Measurements from ENCODE around the gene IRF6.

IRF6 gene

GRCh38 chr1:209749670-209750323 is 56.1 kb downstream of the IRF6 start:
- no peaks in the 10 kb centered on the region for H3K36me3 ChIP-seq (ENCODE audit: control insufficient read depth, insufficient read depth, low read length)
- TF ChIP-seq CTCF (IDR thresholded peaks at IDR 0.05; ENCODE audit: insufficient read depth, low read length, poor library complexity, severe bottlenecking), result no peak
- H3K4me3 ChIP-seq (replicated peaks; ENCODE audit: low read depth, low read length), result no peak overlapping the region
- no peaks in the 10 kb centered on the region for H3K27me3 ChIP-seq (replicated peaks; ENCODE audit: control insufficient read depth, insufficient read depth, low read length)
- no peak for DNase-seq (ENCODE audit: extremely low read depth, insufficient read length)

- TF ChIP-seq CTCF (IDR thresholded peaks at IDR 0.05; ENCODE audit: insufficient read depth, low read length, poor library complexity, severe bottlenecking), result no peak
- Histone ChIP-seq H3K4me3 (replicated peaks; ENCODE audit: low read depth, low read length) (no peak overlapping the region), H3K27me3 (replicated peaks; ENCODE audit: control insufficient read depth, insufficient read depth, low read length) (no peaks in the 10 kb centered on the region), H3K36me3 (ENCODE audit: control insufficient read depth, insufficient read depth, low read length) (no peaks in the 10 kb centered on the region)
- no peak for DNase-seq (ENCODE audit: extremely low read depth, insufficient read length)
These were observed 56.7 kb downstream of the IRF6 start for GRCh38 chr1:209749205-209749604.

GRCh38 chr1:209748620-209749019 is 57.3 kb downstream of the IRF6 start:
- no peak for DNase-seq (ENCODE audit: extremely low read depth, insufficient read length)
- H3K4me3 ChIP-seq (replicated peaks; ENCODE audit: low read depth, low read length), result no peak overlapping the region
- TF ChIP-seq CTCF (IDR thresholded peaks at IDR 0.05; ENCODE audit: insufficient read depth, low read length, poor library complexity, severe bottlenecking), result no peak
- H3K27me3 ChIP-seq (replicated peaks; ENCODE audit: control insufficient read depth, insufficient read depth, low read length), result no peaks in the 10 kb centered on the region
- H3K36me3 ChIP-seq (ENCODE audit: control insufficient read depth, insufficient read depth, low read length), result no peaks in the 10 kb centered on the region

- peak; percentile 88 for TF ChIP-seq CTCF (IDR thresholded peaks at IDR 0.05; ENCODE audit: insufficient read depth, low read length, poor library complexity, severe bottlenecking)
- Histone ChIP-seq H3K4me3 (replicated peaks; ENCODE audit: low read depth, low read length) (peak overlapping the region; percentile 10; the same call in 1 of the 2 replicates), H3K27me3 (replicated peaks; ENCODE audit: control insufficient read depth, insufficient read depth, low read length) (no peaks in the 10 kb centered on the region), H3K36me3 (ENCODE audit: control insufficient read depth, insufficient read depth, low read length) (no peaks in the 10 kb centered on the region)
- DNase-seq (ENCODE audit: extremely low read depth, insufficient read length), result peak; percentile 90
These were observed 58.2 kb downstream of the IRF6 start for GRCh38 chr1:209747580-209748262.

- Histone ChIP-seq H3K4me3 (replicated peaks; ENCODE audit: low read depth, low read length) (no peak overlapping the region), H3K36me3 (ENCODE audit: control insufficient read depth, insufficient read depth, low read length) (no peaks in the 10 kb centered on the region), H3K27me3 (replicated peaks; ENCODE audit: control insufficient read depth, insufficient read depth, low read length) (no peaks in the 10 kb centered on the region)
- no peak for TF ChIP-seq CTCF (IDR thresholded peaks at IDR 0.05; ENCODE audit: insufficient read depth, low read length, poor library complexity, severe bottlenecking)
- DNase-seq (ENCODE audit: extremely low read depth, insufficient read length), result no peak
These were observed 59.3 kb downstream of the IRF6 start for GRCh38 chr1:209746451-209747165.

Measured in GM06990 (cell line).